ENCODE results near the gene IGSF3. TPM values are rescaled to one million over a fixed set of nuclear protein-coding genes. Genes with fewer than 3 reads are reported as not detected.

The IGSF3 gene
- total and polyA plus RNA-seq, 2 of the 8 experiments (the other 6 are each of a cell fraction or from before 2014, with no cell fraction given): 30.0 to 32.2 TPM

DNA sequence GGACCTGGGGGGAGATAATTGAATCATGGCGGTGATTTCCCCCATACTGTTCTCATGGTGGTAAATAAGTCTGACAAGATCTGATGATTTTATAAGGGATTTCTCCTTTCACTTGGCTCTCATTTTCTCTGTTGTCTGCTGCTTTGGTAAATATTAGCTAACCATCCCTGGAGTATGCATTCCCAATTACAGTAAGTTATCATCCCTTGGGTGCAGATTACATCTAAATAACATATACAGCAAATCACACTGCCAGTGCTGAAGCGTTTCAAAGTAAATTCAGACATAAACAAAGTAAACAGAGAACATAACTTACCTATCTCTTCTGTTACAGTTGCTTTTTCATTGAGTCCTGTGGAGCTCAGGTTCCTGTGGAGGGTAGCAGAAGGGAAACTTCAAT, 38.6 kb upstream of the IGSF3 start (continued):
- TF ChIP-seq EZH2 (IDR thresholded peaks at IDR 0.05; ENCODE audit: low read depth, low read length, severe bottlenecking): no peak
- no peak for TF ChIP-seq POU5F1 (IDR thresholded peaks at IDR 0.05; ENCODE audit: low read depth, low read length)
- no peak for TF ChIP-seq CBX5 (IDR thresholded peaks at IDR 0.05; ENCODE audit: low read depth, low read length)
- no peak for TF ChIP-seq TEAD4 (IDR thresholded peaks at IDR 0.05; ENCODE audit: low read depth, low read length)
- no peak for TF ChIP-seq RNF2 (IDR thresholded peaks at IDR 0.05; ENCODE audit: borderline replicate concordance, low read depth, low read length, missing control alignments, poor library complexity, severe bottlenecking)
- no peak for TF ChIP-seq HDAC2 (IDR thresholded peaks at IDR 0.05; ENCODE audit: borderline replicate concordance in 1 of 2, low read depth in 2 of 2, low read length in 2 of 2)
- no peak for TF ChIP-seq POLR2A (IDR thresholded peaks at IDR 0.05; ENCODE audit: control extremely low read depth in 1 of 2, low read depth in 2 of 2, low read length in 2 of 2)
- no peak for TF ChIP-seq RFX5 (IDR thresholded peaks at IDR 0.05; ENCODE audit: borderline replicate concordance, low read depth, low read length)

All from H1 (cell line).